Measurements from ENCODE around the gene AHSP. TPM values are rescaled to one million over a fixed set of nuclear protein-coding genes. Genes with fewer than 3 reads are reported as not detected.
"Not testable (repeated sequence)": the region's sequence is repeated elsewhere in the genome, so short reads cannot be mapped to it uniquely, and the experiment has no call there.

AHSP gene
- total RNA-seq, 4 donors from 2014 or later: 1.2 TPM; not detected in 3

DNA sequence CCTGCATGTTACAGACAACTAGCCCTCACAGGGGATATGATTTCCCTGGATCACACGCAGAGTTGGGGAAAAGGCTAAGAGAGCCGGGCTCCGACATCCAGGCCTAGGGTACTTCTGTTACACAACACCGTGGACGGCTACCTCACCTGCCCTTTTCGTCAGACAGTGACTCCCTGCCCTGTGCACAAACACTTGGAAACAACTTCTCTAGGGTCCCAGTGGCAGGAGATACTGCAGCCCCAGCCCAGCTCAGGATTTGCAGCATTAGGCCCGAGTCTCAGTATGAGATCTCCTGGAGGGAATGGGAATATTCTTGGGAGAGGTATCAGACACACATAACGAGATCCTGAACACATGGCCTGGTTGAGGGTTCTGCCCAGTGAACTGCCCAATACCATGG lies 27.8 kb upstream of the AHSP start:
- Histone ChIP-seq H3K9me3 (no peaks in the 10 kb centered on the region), H3K36me3 (peaks cover 32 to 61% (median 57%) of the 10 kb centered on the region in 4 donors), H3K27ac (replicated peaks in 1 of 4) (no peak overlapping the region), H3K4me1 (peaks cover 0 to 4% (median 0%) of the 10 kb centered on the region in 4 donors), H3K4me3 (no peak overlapping the region), H3K27me3 (no peaks in the 10 kb centered on the region)
- WGBS: 95% methylated on average over 8 of the region's 8 CpGs
- no peak for TF ChIP-seq POLR2A (IDR thresholded peaks at IDR 0.05; ENCODE audit: low read depth)
- no peak for TF ChIP-seq POLR2AphosphoS5 (IDR thresholded peaks at IDR 0.05)
- TF ChIP-seq, protein P1, sequence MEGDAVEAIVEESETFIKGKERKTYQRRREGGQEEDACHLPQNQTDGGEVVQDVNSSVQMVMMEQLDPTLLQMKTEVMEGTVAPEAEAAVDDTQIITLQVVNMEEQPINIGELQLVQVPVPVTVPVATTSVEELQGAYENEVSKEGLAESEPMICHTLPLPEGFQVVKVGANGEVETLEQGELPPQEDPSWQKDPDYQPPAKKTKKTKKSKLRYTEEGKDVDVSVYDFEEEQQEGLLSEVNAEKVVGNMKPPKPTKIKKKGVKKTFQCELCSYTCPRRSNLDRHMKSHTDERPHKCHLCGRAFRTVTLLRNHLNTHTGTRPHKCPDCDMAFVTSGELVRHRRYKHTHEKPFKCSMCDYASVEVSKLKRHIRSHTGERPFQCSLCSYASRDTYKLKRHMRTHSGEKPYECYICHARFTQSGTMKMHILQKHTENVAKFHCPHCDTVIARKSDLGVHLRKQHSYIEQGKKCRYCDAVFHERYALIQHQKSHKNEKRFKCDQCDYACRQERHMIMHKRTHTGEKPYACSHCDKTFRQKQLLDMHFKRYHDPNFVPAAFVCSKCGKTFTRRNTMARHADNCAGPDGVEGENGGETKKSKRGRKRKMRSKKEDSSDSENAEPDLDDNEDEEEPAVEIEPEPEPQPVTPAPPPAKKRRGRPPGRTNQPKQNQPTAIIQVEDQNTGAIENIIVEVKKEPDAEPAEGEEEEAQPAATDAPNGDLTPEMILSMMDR (IDR thresholded peaks at IDR 0.05): no peak
- no peak for TF ChIP-seq EP300 (IDR thresholded peaks at IDR 0.05)
- intact Hi-C loops (cut with DNase I): no loop called here
- DNase-seq (ENCODE audit: extremely low spot score): no peak

DNA sequence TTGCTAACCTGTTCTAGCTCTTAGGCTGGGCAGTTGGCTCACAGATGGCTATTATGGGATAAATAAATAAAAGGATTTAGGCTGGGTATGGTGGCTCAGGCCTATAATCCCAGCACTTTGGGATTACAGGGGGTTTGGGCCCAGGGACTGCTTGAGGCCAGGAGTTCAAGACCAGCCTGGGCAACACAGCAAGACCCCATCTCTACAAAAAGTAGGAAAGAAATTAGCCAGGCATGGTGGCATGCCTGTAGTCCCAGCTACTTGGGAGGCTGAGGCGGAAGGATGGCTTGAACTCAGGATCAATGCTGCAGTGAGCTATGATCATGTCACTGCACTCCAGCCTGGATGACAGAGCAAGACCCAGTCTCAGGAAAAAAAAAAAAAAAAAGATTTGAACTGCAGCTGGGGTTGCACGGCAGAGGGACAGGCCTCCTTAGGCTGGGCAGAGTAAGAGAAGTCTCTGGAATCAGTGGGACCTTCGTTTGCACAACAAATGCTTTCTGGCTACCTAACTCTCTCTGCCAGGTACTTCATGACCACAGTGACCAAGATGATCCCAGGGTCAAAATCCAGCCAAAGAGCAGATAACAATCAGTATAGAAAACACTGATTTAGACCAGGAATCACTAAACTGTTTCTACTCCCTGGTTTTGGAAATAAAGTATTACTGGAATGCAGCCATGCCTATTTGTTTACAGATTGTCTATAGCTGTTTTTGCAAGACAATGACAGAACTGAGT lies 26.3 kb upstream of the AHSP start:
- peaks cover under 1 to 14% (median 7%) of the 10 kb centered on the region in 4 donors for H3K4me1 ChIP-seq
- no peak overlapping the region for H3K4me3 ChIP-seq
- WGBS: 81% methylated on average over 3 of the region's 3 CpGs
- H3K9me3 ChIP-seq: no peaks in the 10 kb centered on the region
- H3K36me3 ChIP-seq: peaks cover 18 to 61% (median 49%) of the 10 kb centered on the region in 4 donors
- H3K27ac ChIP-seq (replicated peaks in 1 of 4): no peak overlapping the region
- TF ChIP-seq POLR2A (IDR thresholded peaks at IDR 0.05; ENCODE audit: low read depth) (no peak), POLR2AphosphoS5 (IDR thresholded peaks at IDR 0.05) (no peak), EP300 (IDR thresholded peaks at IDR 0.05) (no peak)
- TF ChIP-seq, protein P1 (IDR thresholded peaks at IDR 0.05): no peak
- intact Hi-C loops (cut with DNase I): no loop called here
- no peaks in the 10 kb centered on the region for H3K27me3 ChIP-seq
- DNase-seq (ENCODE audit: extremely low spot score): no peak

DNA sequence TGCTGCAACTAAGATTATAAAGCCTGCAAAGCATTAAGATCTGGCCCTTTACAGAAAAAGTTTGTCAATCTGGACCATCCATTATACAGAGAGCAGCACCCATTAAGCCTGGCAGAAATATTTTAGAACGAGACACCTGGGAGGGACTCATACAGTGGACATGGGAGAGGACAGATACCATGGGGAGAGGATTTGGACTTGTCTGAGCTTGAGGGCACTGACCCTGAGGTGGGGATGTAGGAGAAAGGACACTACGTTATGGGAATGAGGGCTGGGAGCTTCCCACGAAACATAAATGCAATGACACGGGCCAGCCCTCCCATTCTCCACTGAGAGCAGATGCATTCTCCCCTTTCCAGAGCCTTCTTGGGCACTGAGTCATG lies 25.7 kb upstream of the AHSP start:
- H3K9me3 ChIP-seq: no peaks in the 10 kb centered on the region
- intact Hi-C loops (cut with DNase I): no loop called here
- peaks cover 6 to 20% (median 12%) of the 10 kb centered on the region in 4 donors for H3K4me1 ChIP-seq
- no peak overlapping the region for H3K27ac ChIP-seq (replicated peaks in 1 of 4)
- DNase-seq (ENCODE audit: extremely low spot score): no peak
- peaks cover 16 to 56% (median 44%) of the 10 kb centered on the region in 4 donors for H3K36me3 ChIP-seq
- H3K4me3 ChIP-seq: no peak overlapping the region
- TF ChIP-seq POLR2A (IDR thresholded peaks at IDR 0.05; ENCODE audit: low read depth): no peak
- TF ChIP-seq, protein P1 (IDR thresholded peaks at IDR 0.05): no peak
- TF ChIP-seq EP300 (IDR thresholded peaks at IDR 0.05): no peak
- no peak for TF ChIP-seq POLR2AphosphoS5 (IDR thresholded peaks at IDR 0.05)
- 74% methylated on average over 4 of the region's 4 CpGs for WGBS
- H3K27me3 ChIP-seq: no peaks in the 10 kb centered on the region

DNA sequence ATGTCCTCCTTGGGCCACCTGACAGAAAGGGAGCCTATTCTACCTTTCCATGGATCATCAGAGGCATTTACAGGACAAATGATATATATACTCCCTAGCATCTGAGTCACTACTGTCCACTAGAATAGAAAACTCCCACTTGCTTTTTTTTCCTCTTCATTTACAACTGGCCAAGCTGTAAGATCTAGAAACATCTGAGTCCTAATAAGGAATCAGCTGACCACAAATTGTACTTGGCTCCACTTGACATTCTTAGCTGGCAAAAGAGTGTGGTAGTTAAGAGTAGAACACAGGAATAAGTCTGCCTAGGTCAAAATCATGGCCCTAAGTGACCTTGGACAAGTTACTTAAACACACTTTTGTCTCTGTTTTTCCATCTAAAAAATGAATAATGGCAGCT lies 24.7 kb upstream of the AHSP start:
- DNase-seq (ENCODE audit: extremely low spot score): no peak
- Histone ChIP-seq H3K4me1 (peaks cover 14 to 28% (median 19%) of the 10 kb centered on the region in 4 donors), H3K4me3 (no peak overlapping the region), H3K9me3 (no peaks in the 10 kb centered on the region), H3K36me3 (peaks cover 12 to 46% (median 34%) of the 10 kb centered on the region in 4 donors), H3K27me3 (no peaks in the 10 kb centered on the region), H3K27ac (replicated peaks in 1 of 4) (no peak overlapping the region)
- intact Hi-C loops (cut with DNase I): no loop called here
- no peak for TF ChIP-seq POLR2AphosphoS5 (IDR thresholded peaks at IDR 0.05)
- TF ChIP-seq, protein P1 (IDR thresholded peaks at IDR 0.05): no peak
- TF ChIP-seq EP300 (IDR thresholded peaks at IDR 0.05): no peak
- no peak for TF ChIP-seq POLR2A (IDR thresholded peaks at IDR 0.05; ENCODE audit: low read depth)

DNA sequence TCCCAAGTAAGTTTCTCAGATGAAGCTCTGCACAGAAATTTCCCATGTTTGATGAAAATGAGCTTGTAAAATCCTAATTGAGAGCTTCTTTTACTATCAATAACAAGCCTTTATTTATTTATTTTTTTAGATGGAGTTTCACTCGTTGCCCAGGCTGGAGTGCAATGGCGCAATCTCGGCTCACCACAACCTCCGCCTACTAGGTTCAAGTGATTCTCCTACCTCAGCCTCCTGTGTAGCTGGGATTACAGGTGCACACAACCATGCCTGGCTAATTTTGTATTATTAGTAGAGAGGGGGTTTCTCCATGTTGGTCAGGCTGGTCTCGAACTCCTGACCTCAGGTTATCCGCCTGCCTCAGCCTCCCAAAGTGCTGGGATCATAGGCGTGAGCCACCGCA lies 24.1 kb upstream of the AHSP start:
- H3K9me3 ChIP-seq; intact Hi-C loops (cut with DNase I); H3K27ac ChIP-seq (replicated peaks in 1 of 4); DNase-seq (ENCODE audit: extremely low spot score); H3K27me3 ChIP-seq; H3K4me3 ChIP-seq: not testable (repeated sequence)
- peaks cover 14 to 28% (median 19%) of the 10 kb centered on the region in 4 donors for H3K4me1 ChIP-seq
- 87% methylated on average over 8 of the region's 8 CpGs for WGBS
- H3K36me3 ChIP-seq: peaks cover 6 to 40% (median 28%) of the 10 kb centered on the region in 4 donors

All from esophagus muscularis mucosa (tissue), 4 donors.